Heart right ventricle (tissue), 16 donors: Measurements from ENCODE around the gene SETBP1. TPM values are rescaled to one million over a fixed set of nuclear protein-coding genes. Genes with fewer than 3 reads are reported as not detected.

Source experiments
- ATAC-seq, 8 donors: fragments of 200-7000 bp; cut with Tn5 transposase; one replicate each; pipeline ENCODE4 v1.9.1; 2020; ENCODE audit warnings: mild to moderate bottlenecking in 8 of 8, moderate library complexity in 8 of 8, moderate number of reproducible peaks in 1 of 8
- DNase-seq, 2 donors: peaks; one replicate each; pipeline ENCODE4 v3.0.0-alpha.2; 2020
- H3K27ac ChIP-seq, 10 donors: fragments of 200-600 bp; sonication (generic) in 2 of 10; one replicate each; pipeline versions ENCODE4 v1.5.0 to v1.8.0; 2020 to 2022; ENCODE audit warnings: mild to moderate bottlenecking in 3 of 10
- H3K27me3 ChIP-seq, 7 donors: fragments of 200-600 bp; one replicate each; pipeline ENCODE4 v1.8.0; 2021 to 2022; ENCODE audit warnings: mild to moderate bottlenecking in 2 of 7
- H3K36me3 ChIP-seq, 9 donors: fragments of 200-600 bp; sonication (generic) in 1 of 9; one replicate each; pipeline versions ENCODE4 v1.5.0 to v1.8.0; 2020 to 2022; ENCODE audit warnings: mild to moderate bottlenecking in 2 of 9
- H3K4me1 ChIP-seq, 9 donors: fragments of 200-600 bp; sonication (generic) in 1 of 9; one replicate each; pipeline versions ENCODE4 v1.5.0 to v1.8.0; 2020 to 2022; ENCODE audit warnings: mild to moderate bottlenecking in 4 of 9
- H3K4me3 ChIP-seq, 10 donors: fragments of 200-600 bp; sonication (generic) in 2 of 10; one replicate each; pipeline versions ENCODE4 v1.5.0 to v1.8.0; 2020 to 2022; ENCODE audit warnings: mild to moderate bottlenecking in 7 of 10, moderate library complexity in 2 of 10
- H3K9me3 ChIP-seq, 11 donors: fragments of 200-600 bp in 10 of 11; sonication (generic) in 2 of 11; one replicate each; pipeline versions ENCODE4 v1.5.0 to v1.8.0; 2013 to 2022; ENCODE audit warnings: mild to moderate bottlenecking in 2 of 11, control low read depth in 1 of 11, moderate library complexity in 1 of 11
- WGBS, 2 donors: extraction: QIAGEN DNeasy Blood & Tissue Kit; methylation state at CpG; one replicate each; pipeline ENCODE4 v1.1.7; 2013; ENCODE audit warnings: inconsistent platforms in 1 of 2; 5-methylcytosine and 5-hydroxymethylcytosine counted together
- intact Hi-C, 10 donors: fragments of 100-400 bp; cut with DNase I; formaldehyde crosslinking; loops; one replicate each; pipeline versions ENCODE4 v1.11.1 to v1.14.2; 2022
- polyA plus RNA-seq, 2 donors: library from polyadenylated mRNA; stranded (reverse); fragments of 200-250 nt; gene quantifications; one replicate each; pipeline ENCODE4 v1.2.3, GENCODE V29; 2013
- total RNA-seq, 10 donors: library from RNA; stranded (reverse); fragmentation: NEBNext Ultra II Directional in 3 of 10; extraction: Animal tissue kit (Norgen Biotek cat#: 25700) in 3 of 10; gene quantifications; one replicate each; pipeline versions ENCODE4 v1.2.1 to v1.2.4, GENCODE V29; 2021 to 2023
- TF ChIP-seq, protein P1 (sequence below), 9 donors: fragments of 200-600 bp; sonication (generic) in 2 of 9; IDR thresholded peaks; one replicate each; pipeline versions ENCODE4 v1.5.0 to v1.8.0; 2021 to 2022; ENCODE audit warnings: antibody characterized with exemption in 9 of 9, mild to moderate bottlenecking in 5 of 9, moderate library complexity in 1 of 9
- donor health status: Arrhythmogenic right ventricular cardiomyopathy.
- donor health status: ischemic (EF 13 %, LVEDD 7.1; RV severe dilation, severe dysfunction).
- donor health status: healthy with polysubstance abuse.
- donor health status: DM: no; HTN: yes; CAD: no.
- donor health status: DM: no; HTN: no; CAD: no.
- donor health status: ischemic (EF 25% LVEDD 6.9; RV normal size, moderate dysfunction).
- donor health status: ischemic (EF 25% LVEDD 5.7; RV mildly dilated, moderate dysfunction).
- donor health status: healthy.
- donor health status: DM: yes; HTN: yes; CAD: no.
- donor health status: Ischemic cardiomyopathy.
- donor health status: ischemic (EF 35%, LVEDD 5.7; RV mildly dilated, moderate dysfunction).
- donor health status: nonischemic (EF 11% LVEDD 7.7; RV severe dilation, severe dysfunction).
- donor health status: DM: yes; HTN: yes; CAD: no.
- donor health status: PGD.
- donor health status: ischemic (EF 29% LVEDD 5.4; RV normal size, mild dysfunction).
- donor health status: nonischemic (EF 23%, LVEDD 6.1; RV moderate dilation, normal function).

SETBP1 gene
- total and polyA plus RNA-seq, 12 donors = 0.71 to 12.2 (median 6.1) TPM

- Histone ChIP-seq H3K9me3 (no peaks in the 10 kb centered on the region), H3K27me3 (peaks cover 0 to 6% (median 0%) of the 10 kb centered on the region in 7 donors), H3K27ac (no peak overlapping the region), H3K36me3 (no peaks in the 10 kb centered on the region), H3K4me3 (no peak overlapping the region), H3K4me1 (peaks cover 0 to 42% (median 0%) of the 10 kb centered on the region in 9 donors)
- intact Hi-C loops = no loop called here
- no peak for ATAC-seq
- no peak for DNase-seq
- TF ChIP-seq, protein P1, sequence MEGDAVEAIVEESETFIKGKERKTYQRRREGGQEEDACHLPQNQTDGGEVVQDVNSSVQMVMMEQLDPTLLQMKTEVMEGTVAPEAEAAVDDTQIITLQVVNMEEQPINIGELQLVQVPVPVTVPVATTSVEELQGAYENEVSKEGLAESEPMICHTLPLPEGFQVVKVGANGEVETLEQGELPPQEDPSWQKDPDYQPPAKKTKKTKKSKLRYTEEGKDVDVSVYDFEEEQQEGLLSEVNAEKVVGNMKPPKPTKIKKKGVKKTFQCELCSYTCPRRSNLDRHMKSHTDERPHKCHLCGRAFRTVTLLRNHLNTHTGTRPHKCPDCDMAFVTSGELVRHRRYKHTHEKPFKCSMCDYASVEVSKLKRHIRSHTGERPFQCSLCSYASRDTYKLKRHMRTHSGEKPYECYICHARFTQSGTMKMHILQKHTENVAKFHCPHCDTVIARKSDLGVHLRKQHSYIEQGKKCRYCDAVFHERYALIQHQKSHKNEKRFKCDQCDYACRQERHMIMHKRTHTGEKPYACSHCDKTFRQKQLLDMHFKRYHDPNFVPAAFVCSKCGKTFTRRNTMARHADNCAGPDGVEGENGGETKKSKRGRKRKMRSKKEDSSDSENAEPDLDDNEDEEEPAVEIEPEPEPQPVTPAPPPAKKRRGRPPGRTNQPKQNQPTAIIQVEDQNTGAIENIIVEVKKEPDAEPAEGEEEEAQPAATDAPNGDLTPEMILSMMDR (IDR thresholded peaks at IDR 0.05) = no peak
- 90 to 93% methylated on average over 4 of the region's 4 CpGs for WGBS, 2 donors
Measured at GRCh38 chr18:45100321-45101105, 419.8 kb downstream of the SETBP1 start.

GRCh38 chr18:45102126-45102525 is 421.4 kb downstream of the SETBP1 start:
- DNase-seq = no peak
- H3K36me3 ChIP-seq = no peaks in the 10 kb centered on the region
- H3K27me3 ChIP-seq = peaks cover 0 to 6% (median 0%) of the 10 kb centered on the region in 7 donors
- TF ChIP-seq, protein P1 (IDR thresholded peaks at IDR 0.05) = no peak
- 81 to 90% methylated on average over 3 of the region's 3 CpGs for WGBS, 2 donors
- no peak for ATAC-seq
- intact Hi-C loops = no loop called here
- no peaks in the 10 kb centered on the region for H3K9me3 ChIP-seq
- H3K27ac ChIP-seq = no peak overlapping the region
- no peak overlapping the region for H3K4me3 ChIP-seq
- H3K4me1 ChIP-seq = peaks cover 0 to 58% (median 0%) of the 10 kb centered on the region in 9 donors

DNA sequence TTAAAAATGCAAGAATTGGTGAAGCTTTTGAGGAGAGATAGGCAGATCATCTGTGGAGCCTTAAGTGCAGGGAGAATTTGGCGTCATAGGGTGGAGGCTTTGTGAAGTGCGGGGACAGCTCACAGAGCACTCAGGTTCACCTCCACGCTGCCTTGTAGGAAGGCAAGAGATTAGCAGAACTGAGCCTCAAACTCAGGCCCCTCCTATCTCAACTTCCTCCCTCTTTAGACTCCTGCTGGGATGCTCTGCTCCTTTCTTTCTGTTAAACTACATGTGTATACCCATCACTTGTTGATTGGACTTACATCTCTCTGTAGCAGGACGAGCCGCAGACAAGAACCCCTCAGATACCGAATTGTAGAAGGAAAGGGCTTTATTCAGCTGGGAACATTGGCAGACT is 422.2 kb downstream of the SETBP1 start:
- H3K4me1 ChIP-seq = peaks cover 0 to 65% (median 0%) of the 10 kb centered on the region in 9 donors
- no peak overlapping the region for H3K4me3 ChIP-seq
- no peak for ATAC-seq
- no peak for DNase-seq
- no peaks in the 10 kb centered on the region for H3K9me3 ChIP-seq
- intact Hi-C loops = no loop called here
- TF ChIP-seq, protein P1 (IDR thresholded peaks at IDR 0.05) = no peak
- WGBS, 2 donors = 83 to 90% methylated on average over 6 of the region's 6 CpGs
- no peak overlapping the region for H3K27ac ChIP-seq
- no peaks in the 10 kb centered on the region for H3K36me3 ChIP-seq
- H3K27me3 ChIP-seq = peaks cover 0 to 6% (median 0%) of the 10 kb centered on the region in 7 donors

- TF ChIP-seq, protein P1 (IDR thresholded peaks at IDR 0.05) = no peak
- DNase-seq (no peak), ATAC-seq (no peak)
- H3K9me3 ChIP-seq = no peaks in the 10 kb centered on the region
- intact Hi-C loops = no loop called here
- H3K36me3 ChIP-seq = no peaks in the 10 kb centered on the region
- WGBS, 2 donors = 84 to 90% methylated on average over 5 of the region's 5 CpGs
- H3K4me1 ChIP-seq = peaks cover 0 to 65% (median 0%) of the 10 kb centered on the region in 9 donors
- no peak overlapping the region for H3K27ac ChIP-seq
- H3K4me3 ChIP-seq = no peak overlapping the region
- H3K27me3 ChIP-seq = peaks cover 0 to 6% (median 0%) of the 10 kb centered on the region in 7 donors
Measured at GRCh38 chr18:45103319-45104048, 422.8 kb downstream of the SETBP1 start.
